Stimulated activated naive CD8-positive, alpha-beta T cell treated with anti-CD3 and anti-CD28 coated beads, Interleukin-15, Interleukin-2, amounts not matched to agents 100 ng/mL and 50 ng/mL, for 24 hours (primary cell): ENCODE measurements around the gene ATXN10.
"Not testable (repeated sequence)": the region's sequence is repeated elsewhere in the genome, so short reads cannot be mapped to it uniquely, and the experiment has no call there.

Experiments
- H3K27ac Mint-ChIP-seq: one replicate; pipeline ENCODE4 v1.8.0; 2021; ENCODE audit warnings: mild to moderate bottlenecking, mixed read lengths
- H3K27me3 Mint-ChIP-seq: one replicate; pipeline ENCODE4 v1.8.0; 2021; ENCODE audit warnings: mixed read lengths
- H3K36me3 Mint-ChIP-seq: one replicate; pipeline ENCODE4 v1.8.0; 2021; ENCODE audit warnings: low read depth, mixed read lengths
- H3K4me1 Mint-ChIP-seq: one replicate; pipeline ENCODE4 v1.8.0; 2021; ENCODE audit warnings: low read depth, mixed read lengths
- H3K4me3 Mint-ChIP-seq: one replicate; pipeline ENCODE4 v1.8.0; 2021; ENCODE audit warnings: mild to moderate bottlenecking, mixed read lengths
- H3K9me3 Mint-ChIP-seq: one replicate; pipeline ENCODE4 v1.8.0; 2021; ENCODE audit warnings: mixed read lengths

ATXN10 gene

GRCh38 chr22:45682064-45682463, 10.4 kb downstream of the ATXN10 start:
- Mint-ChIP-seq H3K36me3 (peaks cover 1% of the 10 kb centered on the region), H3K9me3 (no peaks in the 10 kb centered on the region), H3K4me3 (no peak overlapping the region), H3K4me1 (peaks cover 22% of the 10 kb centered on the region), H3K27ac (no peak overlapping the region), H3K27me3 (no peaks in the 10 kb centered on the region)

GRCh38 chr22:45682773-45683172, 11.1 kb downstream of the ATXN10 start:
- not testable (repeated sequence) for H3K27me3 Mint-ChIP-seq, H3K9me3 Mint-ChIP-seq, H3K36me3 Mint-ChIP-seq, H3K4me3 Mint-ChIP-seq, H3K27ac Mint-ChIP-seq
- H3K4me1 Mint-ChIP-seq, result peaks cover 16% of the 10 kb centered on the region

- Mint-ChIP-seq H3K27me3 (no peaks in the 10 kb centered on the region), H3K27ac (no peak overlapping the region), H3K4me3 (no peak overlapping the region), H3K4me1 (peaks cover 14% of the 10 kb centered on the region), H3K9me3 (no peaks in the 10 kb centered on the region), H3K36me3 (no peaks in the 10 kb centered on the region)
Observed at GRCh38 chr22:45683248-45683647, 11.6 kb downstream of the ATXN10 start.

- Mint-ChIP-seq H3K36me3 (no peaks in the 10 kb centered on the region), H3K4me3 (no peak overlapping the region), H3K27ac (no peak overlapping the region), H3K4me1 (peaks cover 14% of the 10 kb centered on the region), H3K9me3 (no peaks in the 10 kb centered on the region), H3K27me3 (no peaks in the 10 kb centered on the region)
Observed at GRCh38 chr22:45683680-45684079, 12.0 kb downstream of the ATXN10 start.

GRCh38 chr22:45684169-45684568, 12.5 kb downstream of the ATXN10 start:
- Mint-ChIP-seq H3K27me3 (no peaks in the 10 kb centered on the region), H3K4me1 (peaks cover 13% of the 10 kb centered on the region), H3K27ac (no peak overlapping the region), H3K4me3 (no peak overlapping the region), H3K36me3 (no peaks in the 10 kb centered on the region), H3K9me3 (no peaks in the 10 kb centered on the region)

- Mint-ChIP-seq H3K27ac (no peak overlapping the region), H3K4me1 (peaks cover 7% of the 10 kb centered on the region), H3K27me3 (no peaks in the 10 kb centered on the region), H3K36me3 (no peaks in the 10 kb centered on the region), H3K4me3 (no peak overlapping the region), H3K9me3 (no peaks in the 10 kb centered on the region)
Observed at GRCh38 chr22:45684752-45685574, 13.3 kb downstream of the ATXN10 start.

GRCh38 chr22:45686004-45686403, 14.4 kb downstream of the ATXN10 start:
- H3K27ac Mint-ChIP-seq, result no peak overlapping the region
- peaks cover 5% of the 10 kb centered on the region for H3K4me1 Mint-ChIP-seq
- no peaks in the 10 kb centered on the region for H3K27me3 Mint-ChIP-seq
- H3K9me3 Mint-ChIP-seq, result no peaks in the 10 kb centered on the region
- H3K4me3 Mint-ChIP-seq, result no peak overlapping the region
- peaks cover 10% of the 10 kb centered on the region for H3K36me3 Mint-ChIP-seq

GRCh38 chr22:45686836-45687235, 15.2 kb downstream of the ATXN10 start:
- Mint-ChIP-seq H3K4me1 (peaks cover 5% of the 10 kb centered on the region), H3K36me3 (peaks cover 14% of the 10 kb centered on the region), H3K9me3 (no peaks in the 10 kb centered on the region), H3K27ac (no peak overlapping the region), H3K4me3 (no peak overlapping the region), H3K27me3 (no peaks in the 10 kb centered on the region)

GRCh38 chr22:45688600-45689080, 17.0 kb downstream of the ATXN10 start:
- Mint-ChIP-seq H3K36me3 (peaks cover 24% of the 10 kb centered on the region), H3K27ac (no peak overlapping the region), H3K4me1 (peaks cover 5% of the 10 kb centered on the region)

GRCh38 chr22:45689211-45689610, 17.6 kb downstream of the ATXN10 start:
- no peaks in the 10 kb centered on the region for H3K9me3 Mint-ChIP-seq
- peaks cover 5% of the 10 kb centered on the region for H3K4me1 Mint-ChIP-seq
- peak overlapping the region; percentile 6 for H3K27ac Mint-ChIP-seq
- H3K36me3 Mint-ChIP-seq, result peaks cover 30% of the 10 kb centered on the region
- no peaks in the 10 kb centered on the region for H3K27me3 Mint-ChIP-seq
- no peak overlapping the region for H3K4me3 Mint-ChIP-seq

More at GRCh38 chr22:45688600-45689080, 17.0 kb downstream of the ATXN10 start:
- H3K4me3 Mint-ChIP-seq, result no peak overlapping the region
- no peaks in the 10 kb centered on the region for H3K9me3 Mint-ChIP-seq
- H3K27me3 Mint-ChIP-seq, result no peaks in the 10 kb centered on the region

- Mint-ChIP-seq H3K9me3 (no peaks in the 10 kb centered on the region), H3K27ac (no peak overlapping the region), H3K27me3 (no peaks in the 10 kb centered on the region), H3K36me3 (peaks cover 30% of the 10 kb centered on the region), H3K4me3 (no peak overlapping the region), H3K4me1 (peaks cover 5% of the 10 kb centered on the region)
Observed at GRCh38 chr22:45690008-45690407, 18.4 kb downstream of the ATXN10 start.

GRCh38 chr22:45692549-45692948, 20.9 kb downstream of the ATXN10 start:
- peaks cover 9% of the 10 kb centered on the region for H3K4me1 Mint-ChIP-seq
- no peak overlapping the region for H3K27ac Mint-ChIP-seq
- H3K36me3 Mint-ChIP-seq, result peaks cover 47% of the 10 kb centered on the region
- no peaks in the 10 kb centered on the region for H3K27me3 Mint-ChIP-seq
- no peaks in the 10 kb centered on the region for H3K9me3 Mint-ChIP-seq
- no peak overlapping the region for H3K4me3 Mint-ChIP-seq

- H3K27ac Mint-ChIP-seq, result no peak overlapping the region
- H3K9me3 Mint-ChIP-seq, result no peaks in the 10 kb centered on the region
- H3K27me3 Mint-ChIP-seq, result no peaks in the 10 kb centered on the region
- H3K36me3 Mint-ChIP-seq, result peaks cover 58% of the 10 kb centered on the region
- H3K4me3 Mint-ChIP-seq, result no peak overlapping the region
- peaks cover 17% of the 10 kb centered on the region for H3K4me1 Mint-ChIP-seq
Observed at GRCh38 chr22:45693835-45694234, 22.2 kb downstream of the ATXN10 start.

GRCh38 chr22:45696227-45696626, 24.6 kb downstream of the ATXN10 start:
- H3K27me3 Mint-ChIP-seq, result no peaks in the 10 kb centered on the region
- peaks cover 12% of the 10 kb centered on the region for H3K4me1 Mint-ChIP-seq
- no peaks in the 10 kb centered on the region for H3K9me3 Mint-ChIP-seq
- H3K4me3 Mint-ChIP-seq, result no peak overlapping the region
- H3K27ac Mint-ChIP-seq, result no peak overlapping the region
- peaks cover 60% of the 10 kb centered on the region for H3K36me3 Mint-ChIP-seq

- peaks cover 12% of the 10 kb centered on the region for H3K4me1 Mint-ChIP-seq
- peak overlapping the region; percentile 26 for H3K27ac Mint-ChIP-seq
- no peaks in the 10 kb centered on the region for H3K27me3 Mint-ChIP-seq
- peaks cover 70% of the 10 kb centered on the region for H3K36me3 Mint-ChIP-seq
- H3K4me3 Mint-ChIP-seq, result no peak overlapping the region
- H3K9me3 Mint-ChIP-seq, result no peaks in the 10 kb centered on the region
Observed at GRCh38 chr22:45698094-45698493, 26.5 kb downstream of the ATXN10 start.

GRCh38 chr22:45702981-45703380, 31.3 kb downstream of the ATXN10 start:
- no peak overlapping the region for H3K4me3 Mint-ChIP-seq
- H3K9me3 Mint-ChIP-seq, result no peaks in the 10 kb centered on the region
- H3K27me3 Mint-ChIP-seq, result no peaks in the 10 kb centered on the region
- H3K27ac Mint-ChIP-seq, result peak overlapping the region; percentile 14
- peaks cover 14% of the 10 kb centered on the region for H3K4me1 Mint-ChIP-seq
- peaks cover 87% of the 10 kb centered on the region for H3K36me3 Mint-ChIP-seq
